SIG-M5 (cell line): ENCODE data around the gene OR10G8.
"Not testable (repeated sequence)": the region's sequence is repeated elsewhere in the genome, so short reads cannot be mapped to it uniquely, and the experiment has no call there.

Experiments used
- DNase-seq: peaks from one replicate; lab custom pipeline; 2025; lab: John Stamatoyannopoulos, UW

OR10G8 gene

GRCh38 chr11:124026498-124026897, at the start of gene OR10G8:
OR10G8 (plus strand) TSS chr11:124026798; CDS start chr11:124029623, 2,825 bp downstream.
- DNase-seq: no peak

GRCh38 chr11:123977731-123978347, 48.8 kb upstream of the OR10G8 start, which contains the start of gene OR10S1:
OR10S1 (minus strand) TSS chr11:123977781; CDS start chr11:123977664, 117 bp downstream.
- no peak for DNase-seq

- DNase-seq: no peak
Measured at GRCh38 chr11:123979311-123979710, 47.3 kb upstream of the OR10G8 start.

GRCh38 chr11:123995119-123995518, 31.5 kb upstream of the OR10G8 start, which contains the start of gene OR10G6:
OR10G6 (minus strand) TSS chr11:123995161; CDS start chr11:123995161, 0 bp downstream.
- no peak for DNase-seq

- DNase-seq: no peak
Measured at GRCh38 chr11:124012697-124013096, 13.9 kb upstream of the OR10G8 start, which contains the start of gene OR10G4. OR10G4 (plus strand) TSS chr11:124012997; CDS start chr11:124015575, 2,578 bp downstream.

- not testable (repeated sequence) for DNase-seq
Measured at GRCh38 chr11:124015837-124016236, 10.8 kb upstream of the OR10G8 start.

- no peak for DNase-seq
Measured at GRCh38 chr11:124036666-124037065, 10.1 kb downstream of the OR10G8 start.

- no peak for DNase-seq
Measured at GRCh38 chr11:124039557-124039956, 13.0 kb downstream of the OR10G8 start.

- no peak for DNase-seq
Measured at GRCh38 chr11:124041254-124041653, 14.7 kb downstream of the OR10G8 start, which contains the start of gene OR10G7. OR10G7 (minus strand) TSS chr11:124041325; CDS start chr11:124039001, 2,324 bp downstream.

- DNase-seq: no peak
Measured at GRCh38 chr11:124043420-124043819, 16.8 kb downstream of the OR10G8 start.

GRCh38 chr11:124050748-124051147, 24.1 kb downstream of the OR10G8 start:
- DNase-seq: no peak

- DNase-seq: no peak
Measured at GRCh38 chr11:124052966-124053365, 26.4 kb downstream of the OR10G8 start.

GRCh38 chr11:124068601-124069110, 42.1 kb downstream of the OR10G8 start:
- no peak for DNase-seq

GRCh38 chr11:124069429-124070401, 43.1 kb downstream of the OR10G8 start:
- DNase-seq: peak; percentile 23

- DNase-seq: peak; percentile 38
Measured at GRCh38 chr11:124070915-124071622, 44.5 kb downstream of the OR10G8 start.

GRCh38 chr11:124071623-124071948, 45.0 kb downstream of the OR10G8 start:
- no peak for DNase-seq

GRCh38 chr11:124072147-124072546, 45.5 kb downstream of the OR10G8 start:
- DNase-seq: no peak

- no peak for DNase-seq
Measured at GRCh38 chr11:124074554-124074953, 48.0 kb downstream of the OR10G8 start.

- DNase-seq: no peak
Measured at GRCh38 chr11:124075492-124075840, 48.9 kb downstream of the OR10G8 start.

- no peak for DNase-seq
Measured at GRCh38 chr11:124075841-124076651, 49.4 kb downstream of the OR10G8 start.

- no peak for DNase-seq
Measured at GRCh38 chr11:124077266-124077665, 50.7 kb downstream of the OR10G8 start.
